GM13977 (cell line): ENCODE results near the gene SSRP1.

Experiments
- DNase-seq: peaks from one replicate; pipeline ENCODE4 v3.0.0; 2012; ENCODE audit warnings: low spot score
- in situ Hi-C: fragments of 300-500 bp; cut with MboI; formaldehyde crosslinking; loops from one replicate; pipeline ENCODE4 v1.12.0; 2022; ENCODE audit warnings: low sequenced_read_pairs, low pct_unique_long_range_greater_than_20kb, mixed read lengths, inconsistent platforms; ENCODE audit not compliant: unreplicated experiment
- TF ChIP-seq, protein P1 (sequence below): IDR thresholded peaks from 2 replicates; pipeline ENCODE4 v1.5.1; 2012; ENCODE audit warnings: mild to moderate bottlenecking, control low read depth; ENCODE audit not compliant: insufficient read depth; ENCODE audit errors: extremely low read depth, missing control alignments

SSRP1 gene

DNA sequence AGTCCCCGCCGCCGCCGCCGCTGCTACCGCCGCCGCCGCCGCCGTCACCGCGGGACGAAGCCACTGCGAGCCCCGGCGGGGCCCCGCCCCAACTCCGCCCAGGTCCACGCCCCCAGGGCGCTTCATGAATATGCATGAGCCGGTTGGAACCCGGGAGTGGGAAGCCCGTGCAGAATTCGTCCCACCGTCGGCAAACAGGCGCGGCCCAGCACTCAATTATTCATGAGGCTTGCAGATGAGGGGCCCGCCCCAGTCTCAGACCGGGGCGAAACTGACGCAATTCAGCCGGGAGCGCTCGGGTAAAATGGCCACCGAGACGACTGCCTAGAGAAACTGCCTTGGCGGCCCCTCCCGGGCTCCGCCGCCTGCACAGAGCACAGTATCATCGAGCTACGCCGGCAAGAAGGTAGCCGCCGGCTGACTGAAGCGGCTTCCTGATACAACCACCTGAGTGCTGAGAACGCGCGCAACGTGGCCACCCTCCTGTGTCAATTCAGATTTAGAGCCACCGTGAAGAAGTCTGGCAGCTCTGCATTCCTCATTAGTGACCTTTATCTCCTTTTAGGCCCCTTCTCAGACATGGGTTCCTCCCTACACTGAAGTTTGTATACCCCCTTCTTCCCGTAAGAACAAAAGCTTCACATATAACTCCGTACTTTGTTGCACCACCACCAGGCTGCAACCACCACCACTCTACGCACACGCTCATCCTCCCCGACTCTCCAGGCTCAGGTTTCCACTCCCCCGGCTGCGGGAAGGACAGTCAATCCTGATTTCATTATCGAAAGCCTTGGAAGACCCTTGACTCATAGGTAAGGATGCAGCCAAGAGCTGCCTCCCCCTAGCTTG, 10.6 kb downstream of the SSRP1 start, which contains the start of gene TNKS1BP1:
Gene TNKS1BP1 (minus strand): TSS at position 67 of the 849 bp plus-strand sequence. CDS start 3,067 bp downstream, outside the sequence.
- peak; percentile 97 for DNase-seq
- TF ChIP-seq, protein P1, sequence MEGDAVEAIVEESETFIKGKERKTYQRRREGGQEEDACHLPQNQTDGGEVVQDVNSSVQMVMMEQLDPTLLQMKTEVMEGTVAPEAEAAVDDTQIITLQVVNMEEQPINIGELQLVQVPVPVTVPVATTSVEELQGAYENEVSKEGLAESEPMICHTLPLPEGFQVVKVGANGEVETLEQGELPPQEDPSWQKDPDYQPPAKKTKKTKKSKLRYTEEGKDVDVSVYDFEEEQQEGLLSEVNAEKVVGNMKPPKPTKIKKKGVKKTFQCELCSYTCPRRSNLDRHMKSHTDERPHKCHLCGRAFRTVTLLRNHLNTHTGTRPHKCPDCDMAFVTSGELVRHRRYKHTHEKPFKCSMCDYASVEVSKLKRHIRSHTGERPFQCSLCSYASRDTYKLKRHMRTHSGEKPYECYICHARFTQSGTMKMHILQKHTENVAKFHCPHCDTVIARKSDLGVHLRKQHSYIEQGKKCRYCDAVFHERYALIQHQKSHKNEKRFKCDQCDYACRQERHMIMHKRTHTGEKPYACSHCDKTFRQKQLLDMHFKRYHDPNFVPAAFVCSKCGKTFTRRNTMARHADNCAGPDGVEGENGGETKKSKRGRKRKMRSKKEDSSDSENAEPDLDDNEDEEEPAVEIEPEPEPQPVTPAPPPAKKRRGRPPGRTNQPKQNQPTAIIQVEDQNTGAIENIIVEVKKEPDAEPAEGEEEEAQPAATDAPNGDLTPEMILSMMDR, result no peak
- in situ Hi-C loops, result no loop called here

DNA sequence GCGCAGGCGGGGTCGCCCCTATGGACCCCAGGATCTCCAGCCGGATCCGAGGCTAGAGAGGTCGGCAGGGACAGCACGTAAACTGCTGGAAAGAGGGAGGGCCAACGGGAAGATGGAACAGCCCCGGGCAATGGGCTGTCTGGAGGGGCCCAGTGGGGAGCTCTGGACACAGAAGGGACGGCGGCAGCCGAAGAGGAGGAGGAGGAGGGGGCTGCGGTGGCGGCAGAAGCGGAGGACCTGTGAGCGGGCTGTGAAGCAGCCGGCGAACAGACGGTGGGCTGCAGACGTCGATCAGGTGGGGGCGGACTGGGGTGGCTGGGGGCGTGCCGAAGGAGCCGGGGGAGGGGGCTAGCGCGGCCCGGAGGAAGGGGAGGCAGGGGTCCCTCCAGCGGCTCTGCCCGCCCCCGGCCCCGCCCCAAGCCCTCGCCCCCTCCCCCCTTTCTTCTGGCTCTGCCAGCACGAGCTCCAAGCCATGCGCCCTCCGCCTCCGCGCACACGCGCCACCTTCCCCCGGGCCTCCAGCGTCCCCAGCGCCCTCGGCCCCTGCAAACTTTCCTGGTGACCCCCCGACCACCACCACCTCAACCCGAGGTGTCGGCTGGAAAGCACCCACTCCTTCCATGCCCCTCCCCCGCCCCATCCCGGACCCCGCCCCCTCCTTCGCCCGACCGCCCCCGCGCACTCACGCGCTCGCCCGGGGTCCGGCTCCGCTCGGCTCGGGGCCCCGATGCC, 11.4 kb downstream of the SSRP1 start:
- in situ Hi-C loops, result no loop called here
- peak; percentile 77 for DNase-seq
- TF ChIP-seq, protein P1, result no peak

DNA sequence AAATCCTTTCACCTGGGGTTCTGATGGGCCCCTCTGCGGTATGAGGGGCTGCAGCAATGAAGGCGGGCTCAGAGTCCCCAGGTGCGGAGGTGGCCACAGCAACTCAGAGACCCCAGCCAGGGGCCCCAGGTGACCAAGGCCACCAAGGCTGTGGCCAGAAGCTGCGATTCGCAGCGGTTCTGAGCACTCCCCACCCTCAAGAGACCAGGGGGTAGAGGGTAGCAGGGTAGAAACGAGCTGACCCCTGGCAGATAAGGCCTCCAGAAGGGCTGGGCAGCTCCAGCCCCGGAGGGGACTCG, 11.9 kb downstream of the SSRP1 start:
- in situ Hi-C loops, result no loop called here
- DNase-seq, result no peak
- TF ChIP-seq, protein P1, result no peak

DNA sequence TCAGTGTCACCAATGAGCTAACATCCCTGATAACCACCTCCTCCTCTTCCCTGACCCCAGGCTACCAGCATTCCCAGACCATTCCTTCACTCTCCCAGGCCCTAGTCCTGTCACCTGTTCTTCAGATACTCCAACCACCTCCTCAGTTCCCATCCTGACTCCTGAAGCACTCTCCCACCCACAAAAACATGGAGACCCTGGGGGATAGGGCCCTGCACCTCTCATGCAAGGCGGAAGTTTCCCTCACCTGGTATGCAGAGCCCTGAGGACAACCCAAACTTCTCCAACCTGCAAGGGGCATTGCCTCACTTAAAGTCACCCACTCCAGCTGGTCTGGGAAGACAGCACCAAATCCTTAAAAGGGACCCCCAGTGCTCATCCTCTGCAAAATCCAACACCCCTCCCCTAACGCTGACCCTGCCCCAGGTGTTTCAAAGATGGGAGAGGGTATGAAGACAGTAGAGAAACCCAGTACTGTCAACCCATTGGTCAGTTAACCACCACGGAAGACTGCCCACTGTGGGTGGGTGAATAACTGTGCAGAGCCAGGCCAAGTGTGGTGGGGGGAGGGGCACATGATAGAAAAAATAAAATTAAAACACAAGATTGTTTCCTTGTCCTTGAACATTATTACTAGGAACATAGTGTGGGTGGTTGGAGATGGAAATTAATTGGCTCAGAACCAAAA, 12.4 kb downstream of the SSRP1 start:
- in situ Hi-C loops, result no loop called here
- DNase-seq, result no peak
- TF ChIP-seq, protein P1, result no peak

DNA sequence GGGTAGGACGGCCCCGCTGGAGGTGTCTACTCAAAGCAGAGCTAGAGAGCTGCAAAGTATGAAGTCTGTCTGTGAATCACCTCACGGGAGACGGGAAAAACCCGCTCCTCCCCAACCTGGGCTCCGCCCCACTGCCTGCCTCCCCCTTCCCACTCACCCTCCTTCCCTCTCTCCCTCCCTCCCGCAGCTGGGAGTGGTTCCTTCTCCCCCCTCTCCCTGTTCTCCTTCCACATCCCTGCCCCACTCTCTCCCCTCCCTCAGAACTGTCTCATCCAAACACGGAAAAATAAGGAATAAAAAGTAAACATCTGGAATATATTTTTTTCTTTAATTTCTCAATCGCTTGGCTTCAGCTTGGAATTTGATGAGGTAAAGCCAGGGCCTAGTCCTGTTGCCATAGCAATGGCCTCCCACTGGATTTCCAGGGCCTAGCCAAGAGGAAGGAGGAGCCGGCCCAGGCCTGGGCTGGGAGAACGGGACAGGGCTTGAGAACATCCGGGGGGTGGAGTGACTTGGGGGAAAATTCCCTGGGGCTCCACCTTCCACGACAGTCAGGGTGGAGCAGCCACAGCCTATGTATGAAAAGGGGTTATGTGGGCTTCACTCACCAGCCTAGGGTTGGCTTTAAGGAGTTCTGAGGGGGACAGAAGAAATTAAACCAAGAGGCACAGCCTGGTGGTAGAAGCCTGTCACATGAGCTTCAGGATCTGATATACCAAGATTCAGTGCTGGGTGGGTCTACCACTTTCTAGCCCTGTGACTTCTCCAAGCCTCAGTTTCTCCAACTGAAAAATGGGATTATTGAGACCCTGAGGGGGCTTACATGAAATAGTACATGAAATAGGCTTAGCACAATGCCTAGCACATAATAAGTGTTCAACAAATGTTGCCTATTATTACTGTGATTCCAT, 13.2 kb downstream of the SSRP1 start:
- TF ChIP-seq, protein P1, result no peak
- in situ Hi-C loops, result no loop called here
- DNase-seq, result peak; percentile 58
